Sigmoid colon (tissue), 7 donors: ENCODE measurements around the gene HIVEP3. TPM values are rescaled to one million over a fixed set of nuclear protein-coding genes. Genes with fewer than 3 reads are reported as not detected.

Experiments used
- DNase-seq: peaks from one replicate; pipeline ENCODE4 v3.0.0-alpha.2; 2019
- H3K27ac ChIP-seq, 4 donors: fragments of 200-600 bp; sonication (generic); one replicate each; pipeline ENCODE4 v1.5.1; 2016 to 2019; ENCODE audit warnings: mild to moderate bottlenecking in 1 of 4
- H3K27me3 ChIP-seq, 3 donors: fragments of 200-600 bp; sonication (generic); one replicate each; pipeline ENCODE4 v1.5.1; 2019; ENCODE audit warnings: mild to moderate bottlenecking in 1 of 3
- H3K36me3 ChIP-seq, 4 donors: fragments of 200-600 bp; sonication (generic); one replicate each; pipeline ENCODE4 v1.5.1; 2016 to 2019
- H3K4me1 ChIP-seq, 4 donors: fragments of 200-600 bp; sonication (generic); one replicate each; pipeline ENCODE4 v1.5.1; 2017 to 2019
- H3K4me3 ChIP-seq, 4 donors: fragments of 200-600 bp; sonication (generic); one replicate each; pipeline ENCODE4 v1.5.1; 2017 to 2019; ENCODE audit warnings: mild to moderate bottlenecking in 2 of 4, moderate library complexity in 1 of 4
- H3K9me3 ChIP-seq, 4 donors: fragments of 200-600 bp in 3 of 4; sonication (generic) in 3 of 4; one replicate each; pipeline versions ENCODE4 v1.5.1 to v1.6.1; 2013 to 2019
- EP300 ChIP-seq, 4 donors: sonication (generic); formaldehyde crosslinking; IDR thresholded peaks; one replicate each; pipeline ENCODE4 v1.6.1; 2017; ENCODE audit warnings: antibody characterized with exemption in 4 of 4
- POLR2A ChIP-seq, 2 donors: fragments of 450-650 bp; IDR thresholded peaks; one replicate each; pipeline ENCODE4 v1.6.1; 2016; ENCODE audit warnings: antibody characterized with exemption in 2 of 2, mild to moderate bottlenecking in 2 of 2, moderate library complexity in 2 of 2
- POLR2AphosphoS5 ChIP-seq, 4 donors: sonication (generic); formaldehyde crosslinking; IDR thresholded peaks; one replicate each; pipeline ENCODE4 v1.6.1; 2017; ENCODE audit warnings: antibody characterized with exemption in 4 of 4
- WGBS, 2 donors: extraction: QIAGEN DNeasy Blood & Tissue Kit; methylation state at CpG; one replicate each; pipeline ENCODE4 v1.1.7; 2013; 5-methylcytosine and 5-hydroxymethylcytosine counted together
- intact Hi-C: fragments of 100-400 bp; cut with DNase I; formaldehyde crosslinking; loops from one replicate; pipeline ENCODE4 v1.15.1; 2023
- polyA plus RNA-seq, 3 donors: library from polyadenylated mRNA; stranded (reverse); fragments of 200-250 nt; gene quantifications; one replicate each; pipeline ENCODE4 v1.2.3, GENCODE V29; 2013
- total RNA-seq, 4 donors: library from RNA; depleted of rRNA; stranded (reverse); fragments of >200 nt; gene quantifications; one replicate each; pipeline ENCODE4 v1.1.0, GENCODE V29; 2016
- TF ChIP-seq, protein P1 (sequence below), 4 experiments: fragments of 450-650 bp in 3 of 4; fragments of 200-600 bp in 1 of 4; IDR thresholded peaks; one replicate each; pipeline ENCODE4 v1.5.1; 2016 to 2019; ENCODE audit warnings: antibody characterized with exemption in 4 of 4, mild to moderate bottlenecking in 3 of 4, moderate library complexity in 2 of 4
- donor health status: healthy with polysubstance abuse.
- donor health status: Bipolar disorder and iron deficiency.
- donor health status: healthy.

The HIVEP3 gene
- total RNA-seq (1 to 10 TPM; 1.4 to 3.2 (median 3.0) TPM), polyA plus RNA-seq (1 to 10 TPM; 3.3 to 7.8 (median 5.8) TPM)

DNA sequence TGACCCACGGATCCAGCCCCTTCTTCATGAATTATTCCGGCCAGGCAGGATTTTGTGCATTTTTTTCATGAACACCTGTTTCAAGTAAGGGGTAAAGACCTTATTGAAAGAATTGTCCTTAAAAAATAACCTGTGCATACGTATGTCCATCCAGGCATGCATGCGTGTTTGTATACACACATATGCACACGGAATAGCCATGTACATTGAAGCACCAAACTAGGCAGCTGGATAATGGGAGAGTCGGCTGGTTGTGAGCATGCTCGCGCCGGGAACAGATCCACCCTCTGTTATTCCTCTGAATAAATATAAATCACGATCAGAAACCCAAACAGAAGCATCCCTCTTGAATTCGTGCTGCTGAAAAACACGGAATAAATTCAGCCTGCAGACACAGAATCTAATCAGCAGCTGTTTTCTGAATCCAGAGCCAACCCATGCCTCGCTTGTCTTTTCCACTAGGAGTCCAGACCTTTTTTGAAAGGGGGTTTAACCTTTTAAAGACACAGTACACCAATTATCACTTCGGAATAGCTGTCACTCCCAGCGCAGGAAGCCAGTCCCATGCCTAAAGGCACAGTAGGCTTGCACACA is at the start of gene HIVEP3:
Gene HIVEP3 (minus strand): TSS at position 473 of the 594 bp plus-strand sequence.
- Histone ChIP-seq H3K36me3 (no peaks in the 10 kb centered on the region), H3K9me3 (no peaks in the 10 kb centered on the region), H3K27ac (peak within 1 kb of the TSS; percentile 60 to 73 (median 68)), H3K4me3 (peak within 1 kb of the TSS; percentile 44 to 85 (median 62)), H3K27me3 (no peaks in the 10 kb centered on the region), H3K4me1 (peaks cover 0 to 35% (median 29%) of the 10 kb centered on the region in 4 donors)
- TF ChIP-seq EP300 (IDR thresholded peaks at IDR 0.05): no peak
- TF ChIP-seq, protein P1, sequence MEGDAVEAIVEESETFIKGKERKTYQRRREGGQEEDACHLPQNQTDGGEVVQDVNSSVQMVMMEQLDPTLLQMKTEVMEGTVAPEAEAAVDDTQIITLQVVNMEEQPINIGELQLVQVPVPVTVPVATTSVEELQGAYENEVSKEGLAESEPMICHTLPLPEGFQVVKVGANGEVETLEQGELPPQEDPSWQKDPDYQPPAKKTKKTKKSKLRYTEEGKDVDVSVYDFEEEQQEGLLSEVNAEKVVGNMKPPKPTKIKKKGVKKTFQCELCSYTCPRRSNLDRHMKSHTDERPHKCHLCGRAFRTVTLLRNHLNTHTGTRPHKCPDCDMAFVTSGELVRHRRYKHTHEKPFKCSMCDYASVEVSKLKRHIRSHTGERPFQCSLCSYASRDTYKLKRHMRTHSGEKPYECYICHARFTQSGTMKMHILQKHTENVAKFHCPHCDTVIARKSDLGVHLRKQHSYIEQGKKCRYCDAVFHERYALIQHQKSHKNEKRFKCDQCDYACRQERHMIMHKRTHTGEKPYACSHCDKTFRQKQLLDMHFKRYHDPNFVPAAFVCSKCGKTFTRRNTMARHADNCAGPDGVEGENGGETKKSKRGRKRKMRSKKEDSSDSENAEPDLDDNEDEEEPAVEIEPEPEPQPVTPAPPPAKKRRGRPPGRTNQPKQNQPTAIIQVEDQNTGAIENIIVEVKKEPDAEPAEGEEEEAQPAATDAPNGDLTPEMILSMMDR (IDR thresholded peaks at IDR 0.05): peak in 2 of 4 experiments; percentile 9 to 31
- WGBS, 2 donors: 10 to 31% methylated on average over 15 of the region's 15 CpGs
- intact Hi-C loops: loop anchor here (2.0 kb wide), 1 partner anchor 116 kb away; no protein-coding TSS in a partner anchor
- DNase-seq: no peak

DNA sequence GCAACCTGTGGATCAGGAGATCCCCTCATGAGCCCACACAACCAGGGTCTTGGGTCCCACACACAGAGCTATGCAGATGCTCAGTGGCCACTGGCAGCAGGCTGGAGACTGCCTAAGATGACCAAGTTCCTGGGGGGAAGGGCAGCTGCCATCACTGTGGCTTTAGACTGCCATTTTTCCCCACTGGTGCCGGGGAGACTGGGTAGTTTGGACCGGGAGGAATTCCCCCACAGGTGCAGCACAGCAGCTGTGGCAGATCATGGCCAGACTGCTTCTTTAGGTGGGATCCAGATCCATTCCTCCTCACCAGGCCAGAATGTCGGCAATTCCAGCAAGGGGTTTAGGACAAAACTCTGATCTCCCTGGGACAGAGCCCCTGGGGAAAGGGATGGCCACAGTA is 45.7 kb upstream of the HIVEP3 start:
- intact Hi-C loops: no loop called here

DNA sequence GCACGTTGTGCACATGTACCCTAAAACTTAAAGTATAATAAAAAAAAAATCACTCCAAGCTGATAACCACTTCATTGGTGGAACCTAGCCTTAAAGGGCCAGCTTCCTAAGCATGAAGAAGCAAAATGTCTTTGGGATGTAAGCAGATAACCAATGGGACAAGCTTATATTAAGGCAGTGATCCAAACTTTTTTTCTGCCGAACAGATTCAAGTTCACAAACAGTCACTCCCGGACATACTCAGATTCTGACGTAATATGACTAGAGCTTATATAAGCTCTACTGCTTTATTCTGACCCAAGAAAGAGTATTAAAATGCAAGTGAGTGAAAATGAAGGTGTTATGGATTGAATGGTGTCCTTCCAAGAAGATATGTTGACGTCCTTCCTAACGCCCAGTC is 44.9 kb upstream of the HIVEP3 start:
- H3K27me3 ChIP-seq: no peaks in the 10 kb centered on the region
- H3K4me1 ChIP-seq: no peaks in the 10 kb centered on the region
- intact Hi-C loops: no loop called here
- TF ChIP-seq POLR2A (IDR thresholded peaks at IDR 0.05): no peak
- no peak overlapping the region for H3K27ac ChIP-seq
- DNase-seq: no peak
- H3K4me3 ChIP-seq: no peak overlapping the region
- H3K9me3 ChIP-seq: peaks cover 0 to 1% (median 0%) of the 10 kb centered on the region in 4 donors
- H3K36me3 ChIP-seq: no peaks in the 10 kb centered on the region
- 84 to 88% methylated on average over 6 of the region's 6 CpGs for WGBS, 2 donors

More for the DNA sequence above, 45.7 kb upstream of the HIVEP3 start:
- WGBS, 2 donors: 92 to 93% methylated on average over 3 of the region's 3 CpGs
- no peak for TF ChIP-seq EP300 (IDR thresholded peaks at IDR 0.05)
- TF ChIP-seq POLR2AphosphoS5 (IDR thresholded peaks at IDR 0.05): no peak
- TF ChIP-seq POLR2A (IDR thresholded peaks at IDR 0.05): no peak
- TF ChIP-seq, protein P1 (IDR thresholded peaks at IDR 0.05): no peak
- no peak for DNase-seq
- Histone ChIP-seq H3K27me3 (no peaks in the 10 kb centered on the region), H3K9me3 (peaks cover 0 to 7% (median 0%) of the 10 kb centered on the region in 4 donors), H3K4me3 (no peak overlapping the region), H3K27ac (no peak overlapping the region), H3K36me3 (no peaks in the 10 kb centered on the region), H3K4me1 (no peaks in the 10 kb centered on the region)

DNA sequence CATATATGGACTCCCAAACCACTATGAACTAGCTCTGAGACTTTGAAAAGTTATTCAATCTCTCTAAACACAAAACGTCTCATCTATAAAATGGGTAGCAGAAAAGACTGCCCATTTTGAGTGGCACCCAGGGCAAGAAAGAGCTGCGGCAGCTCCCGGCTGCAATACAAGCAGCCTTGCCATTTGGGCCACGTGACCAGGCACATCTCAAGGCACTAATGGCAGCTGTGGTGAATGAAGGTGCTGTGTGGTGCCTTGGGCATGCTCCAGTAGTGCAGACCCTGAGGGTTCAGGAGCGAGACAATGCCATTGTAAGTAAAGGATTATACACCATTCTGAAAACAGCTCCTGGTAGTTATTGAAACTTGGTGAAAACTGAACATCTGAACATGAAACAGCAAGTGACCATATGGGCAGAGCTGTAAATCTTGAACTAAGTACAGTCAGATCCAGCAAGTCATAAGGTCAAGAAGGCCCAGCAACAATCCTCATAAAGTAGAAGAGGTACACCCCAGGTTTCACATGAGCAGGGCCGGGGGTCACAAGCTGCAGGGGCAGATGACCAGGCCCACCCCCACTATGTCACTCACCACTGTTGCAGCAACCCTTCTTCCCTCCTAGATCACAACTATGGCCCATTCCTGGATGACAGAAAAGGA is 39.4 kb upstream of the HIVEP3 start:
- no peaks in the 10 kb centered on the region for H3K27me3 ChIP-seq
- H3K9me3 ChIP-seq: no peaks in the 10 kb centered on the region
- H3K4me1 ChIP-seq: peaks cover 0 to 4% (median 0%) of the 10 kb centered on the region in 4 donors
- no peak overlapping the region for H3K4me3 ChIP-seq
- no peaks in the 10 kb centered on the region for H3K36me3 ChIP-seq
- H3K27ac ChIP-seq: no peak overlapping the region
- DNase-seq: no peak
- 88 to 89% methylated on average over 6 of the region's 6 CpGs for WGBS, 2 donors
- intact Hi-C loops: no loop called here
- no peak for TF ChIP-seq POLR2A (IDR thresholded peaks at IDR 0.05)

DNA sequence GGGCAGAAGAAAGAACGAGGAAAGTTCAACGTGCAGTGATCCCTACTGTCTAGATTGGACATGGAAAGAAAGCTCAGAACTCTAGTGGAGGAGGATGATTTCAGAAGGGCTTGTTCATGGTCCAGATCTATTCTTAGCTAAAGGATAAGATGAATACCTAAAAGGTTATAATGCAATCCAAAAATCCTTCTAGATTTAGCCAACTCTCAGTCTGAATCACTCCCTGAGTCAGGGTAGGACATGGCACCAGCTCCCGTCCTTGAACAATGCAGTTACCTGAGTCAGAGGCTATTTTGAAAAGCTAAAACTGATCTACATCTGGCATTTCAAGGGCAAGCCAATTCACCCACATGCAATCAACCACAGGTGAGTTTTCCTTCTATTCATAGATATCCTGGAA is 38.8 kb upstream of the HIVEP3 start:
- Histone ChIP-seq H3K4me3 (no peak overlapping the region), H3K9me3 (no peaks in the 10 kb centered on the region), H3K27ac (no peak overlapping the region), H3K4me1 (peaks cover 0 to 4% (median 0%) of the 10 kb centered on the region in 4 donors), H3K36me3 (no peaks in the 10 kb centered on the region), H3K27me3 (no peaks in the 10 kb centered on the region)
- TF ChIP-seq, protein P1 (IDR thresholded peaks at IDR 0.05): no peak
- TF ChIP-seq POLR2AphosphoS5 (IDR thresholded peaks at IDR 0.05) (no peak), POLR2A (IDR thresholded peaks at IDR 0.05) (no peak), EP300 (IDR thresholded peaks at IDR 0.05) (no peak)
- 91 to 93% methylated on average over 3 of the region's 3 CpGs for WGBS, 2 donors
- intact Hi-C loops: no loop called here
- DNase-seq: no peak
